Adrenal gland (tissue), 5 donors: ENCODE measurements around the gene BEND2.

Experiments
- CTCF ChIP-seq, 6 experiments: fragments of 450-650 bp in 4 of 6; fragments of 200-600 bp in 2 of 6; sonication (generic) in 1 of 6; IDR thresholded peaks; 1 replicate in 5 of 6; 2 replicates in 1 of 6; pipeline versions ENCODE4 v1.5.1 to v1.8.0; 2016 to 2021; ENCODE audit warnings: antibody characterized with exemption in 6 of 6, mild to moderate bottlenecking in 2 of 6, moderate library complexity in 1 of 6
- POLR2A ChIP-seq, 2 donors: fragments of 450-650 bp; IDR thresholded peaks; one replicate each; pipeline ENCODE4 v1.6.1; 2017; ENCODE audit warnings: antibody characterized with exemption in 2 of 2, mild to moderate bottlenecking in 2 of 2, moderate library complexity in 1 of 2
- donor health status: DM: no; HTN: no; CAD: no.

- TF ChIP-seq POLR2A (IDR thresholded peaks at IDR 0.05) (no peak), CTCF (IDR thresholded peaks at IDR 0.05) (no peak)
Observed at GRCh38 chrX:18170910-18171309, 49.8 kb downstream of the BEND2 start.
